Activated effector memory CD4-positive, alpha-beta T cell treated with anti-CD3 and anti-CD28 coated beads, Interleukin-2, amount 50 U/mL, for 16 hours (primary cell): ENCODE data around the gene HACL1.
"Not testable (repeated sequence)": the region's sequence is repeated elsewhere in the genome, so short reads cannot be mapped to it uniquely, and the experiment has no call there.

Source experiments
- DNase-seq: peaks from one replicate; pipeline ENCODE4 v3.0.0-alpha.2; 2020

The HACL1 gene

GRCh38 chr3:15578289-15578867 is 23.0 kb downstream of the HACL1 start:
- DNase-seq: no peak

- DNase-seq: no peak
Measured at GRCh38 chr3:15576475-15576874, 24.9 kb downstream of the HACL1 start.

GRCh38 chr3:15575446-15575845 is 25.9 kb downstream of the HACL1 start:
- no peak for DNase-seq

- DNase-seq: no peak
Measured at GRCh38 chr3:15572138-15572537, 29.2 kb downstream of the HACL1 start.

GRCh38 chr3:15563190-15563589 is 38.2 kb downstream of the HACL1 start:
- DNase-seq: no peak

- DNase-seq: no peak
Measured at GRCh38 chr3:15562560-15562959, 38.8 kb downstream of the HACL1 start.

GRCh38 chr3:15558581-15558980 is 42.8 kb downstream of the HACL1 start:
- no peak for DNase-seq

- peak; percentile 78 for DNase-seq
Measured at GRCh38 chr3:15557511-15557946, 43.8 kb downstream of the HACL1 start.

GRCh38 chr3:15556512-15556911 is 44.9 kb downstream of the HACL1 start:
- no peak for DNase-seq

GRCh38 chr3:15553749-15554148 is 47.6 kb downstream of the HACL1 start:
- DNase-seq: no peak

GRCh38 chr3:15551902-15552301 is 49.5 kb downstream of the HACL1 start:
- no peak for DNase-seq

- no peak for DNase-seq
Measured at GRCh38 chr3:15549846-15550245, 51.5 kb downstream of the HACL1 start.

GRCh38 chr3:15542614-15543013 is 58.8 kb downstream of the HACL1 start:
- DNase-seq: no peak

GRCh38 chr3:15541371-15541770 is 60.0 kb downstream of the HACL1 start:
- no peak for DNase-seq

- no peak for DNase-seq
Measured at GRCh38 chr3:15539066-15539465, 62.3 kb downstream of the HACL1 start.

GRCh38 chr3:15538345-15538744 is 63.0 kb downstream of the HACL1 start:
- DNase-seq: no peak

GRCh38 chr3:15536856-15537255 is 64.5 kb downstream of the HACL1 start:
- DNase-seq: no peak

- peak; percentile 82 for DNase-seq
Measured at GRCh38 chr3:15535732-15536131, 65.6 kb downstream of the HACL1 start.

- not testable (repeated sequence) for DNase-seq
Measured at GRCh38 chr3:15532614-15533013, 68.8 kb downstream of the HACL1 start.

- DNase-seq: no peak
Measured at GRCh38 chr3:15531346-15531745, 70.0 kb downstream of the HACL1 start.

GRCh38 chr3:15528854-15529537 is 72.4 kb downstream of the HACL1 start:
- DNase-seq: no peak

- peak; percentile 37 for DNase-seq
Measured at GRCh38 chr3:15527031-15527459, 74.3 kb downstream of the HACL1 start.

- DNase-seq: no peak
Measured at GRCh38 chr3:15525790-15526189, 75.6 kb downstream of the HACL1 start.

- no peak for DNase-seq
Measured at GRCh38 chr3:15523660-15524417, 77.5 kb downstream of the HACL1 start.
